Stimulated activated CD4-positive, alpha-beta T cell treated with anti-CD3 and anti-CD28 coated beads, Interleukin-15, amount 100 ng/mL, for 24 hours (primary cell): ENCODE measurements around the gene FAR2.

ENCODE experiments used
- DNase-seq: peaks from one replicate; pipeline ENCODE4 v3.0.0-alpha.2; 2020

FAR2 gene

DNA sequence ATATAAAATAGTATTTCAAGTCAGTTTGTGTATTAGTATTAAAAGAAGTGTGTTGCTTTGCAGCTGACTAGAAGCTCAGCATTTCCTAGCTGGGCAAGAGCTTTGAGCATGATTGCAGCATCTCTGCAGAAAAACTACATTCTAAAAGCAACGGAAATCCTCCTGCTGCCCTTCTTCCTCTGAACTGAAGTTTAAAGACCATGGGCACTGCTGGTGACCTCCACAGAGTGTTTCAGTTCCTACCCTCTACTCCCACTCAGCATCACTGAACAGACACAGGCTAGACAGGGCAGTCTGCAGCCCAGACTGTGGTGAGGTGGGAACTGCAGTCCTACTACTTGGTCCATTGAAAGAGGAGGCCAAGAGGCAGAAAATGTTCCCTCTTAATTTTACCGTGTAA is 59.0 kb downstream of the FAR2 start:
- DNase-seq = no peak

DNA sequence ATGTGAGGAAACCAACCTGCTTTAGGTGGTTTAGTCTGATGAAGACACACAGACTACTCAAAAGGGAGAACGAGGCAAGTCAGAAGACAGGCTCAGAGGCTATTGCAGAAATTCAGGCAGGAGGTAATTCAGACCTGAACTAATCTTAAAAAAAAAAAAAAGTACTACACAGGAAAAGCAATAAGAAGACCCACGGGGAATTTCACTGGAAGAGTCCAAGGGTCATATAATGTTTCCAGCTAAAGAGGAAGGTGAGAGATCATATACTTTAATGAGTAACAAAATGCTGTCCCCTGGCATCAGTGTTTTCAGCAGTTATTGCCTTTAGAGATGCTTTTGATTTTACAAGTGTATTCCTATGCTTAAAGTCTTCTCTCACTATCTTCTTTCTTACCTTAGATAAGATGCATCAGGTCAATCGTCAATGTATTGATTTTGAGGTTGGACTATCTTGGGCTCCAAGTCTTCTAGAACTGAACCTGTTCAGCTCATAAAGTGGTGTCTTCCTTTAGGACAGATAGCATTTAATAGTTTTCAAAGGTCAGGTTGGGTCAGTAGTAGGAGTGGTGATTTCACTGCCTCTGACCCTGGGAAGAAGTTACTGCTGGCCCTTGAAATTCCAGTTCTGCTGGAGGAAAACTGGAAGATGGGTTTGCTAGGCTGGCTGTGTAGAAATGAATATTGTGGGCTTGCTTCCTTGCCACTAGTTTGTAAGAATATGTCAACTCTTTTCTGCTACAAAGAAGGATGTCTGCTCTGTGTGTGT is 60.0 kb downstream of the FAR2 start:
- no peak for DNase-seq

DNA sequence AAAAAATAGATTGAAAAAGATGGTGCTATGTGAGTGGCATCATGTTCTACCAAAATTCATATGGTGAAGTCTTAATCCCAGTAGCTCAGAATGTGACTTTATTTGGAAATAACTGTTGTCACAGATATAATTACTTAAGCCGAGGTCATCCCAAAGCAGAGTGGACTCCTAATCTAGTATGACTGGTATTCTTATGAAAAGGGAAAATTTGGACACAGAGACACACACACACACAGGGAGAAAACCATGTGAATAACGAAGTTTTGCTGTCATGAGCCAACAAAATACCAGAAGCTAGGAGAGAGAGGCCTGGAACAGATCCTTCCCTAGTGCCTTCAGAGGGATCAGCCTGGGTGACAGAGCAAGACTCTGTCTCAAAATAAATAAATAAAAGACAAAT is 62.6 kb downstream of the FAR2 start:
- DNase-seq = no peak

GRCh38 chr12:29212682-29213403 is 63.8 kb downstream of the FAR2 start:
- DNase-seq = no peak

GRCh38 chr12:29216266-29216665 is 67.2 kb downstream of the FAR2 start:
- DNase-seq = no peak

- DNase-seq = no peak
Measured at GRCh38 chr12:29216797-29217575, 67.9 kb downstream of the FAR2 start.

GRCh38 chr12:29220632-29221336 is 71.7 kb downstream of the FAR2 start:
- DNase-seq = no peak

- DNase-seq = no peak
Measured at GRCh38 chr12:29222200-29222599, 73.1 kb downstream of the FAR2 start.

DNA sequence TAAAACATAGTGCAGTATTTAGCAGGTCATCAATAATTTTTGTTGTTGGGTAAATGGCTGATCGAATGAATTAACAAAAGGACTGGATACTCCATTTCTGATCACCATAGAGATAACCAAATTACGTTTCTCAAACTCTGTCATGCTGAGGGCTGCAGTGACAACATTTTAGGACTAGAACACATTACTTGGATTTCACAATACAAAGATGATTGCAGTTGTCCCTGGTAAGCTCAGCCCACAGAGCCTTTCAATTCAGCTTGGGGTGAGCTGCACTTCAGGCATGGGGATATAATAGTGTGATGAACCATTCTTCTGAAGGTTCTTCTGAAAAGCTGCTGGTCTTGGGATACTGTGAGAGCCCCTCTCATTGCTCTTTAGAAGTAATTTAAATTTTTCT is 74.3 kb downstream of the FAR2 start:
- DNase-seq = no peak

- DNase-seq = no peak
Measured at GRCh38 chr12:29223956-29224543, 75.0 kb downstream of the FAR2 start.

DNA sequence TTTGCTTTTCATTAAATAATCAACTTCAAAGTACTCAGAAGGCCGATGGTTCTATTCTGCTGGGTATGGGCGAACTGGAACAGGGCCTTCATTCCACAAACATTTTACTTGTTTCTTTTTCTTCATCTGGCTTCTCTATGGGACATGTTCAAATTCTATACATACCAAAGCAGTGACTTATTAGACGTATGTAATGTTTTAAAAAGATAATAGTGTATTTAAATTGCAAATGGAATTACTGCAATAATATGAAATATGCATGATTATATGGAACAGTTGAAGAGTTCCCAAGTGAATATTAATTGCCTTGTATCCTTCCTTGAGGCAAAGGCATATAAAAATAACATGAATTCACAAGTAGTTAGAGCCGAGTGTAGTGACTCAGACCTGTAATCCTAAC is 75.5 kb downstream of the FAR2 start:
- DNase-seq = no peak

GRCh38 chr12:29225834-29226233 is 76.8 kb downstream of the FAR2 start:
- no peak for DNase-seq

- DNase-seq = no peak
Measured at GRCh38 chr12:29226616-29227015, 77.5 kb downstream of the FAR2 start.

- DNase-seq = no peak
Measured at GRCh38 chr12:29228474-29229157, 79.5 kb downstream of the FAR2 start.

- DNase-seq = no peak
Measured at GRCh38 chr12:29229158-29229505, 80.1 kb downstream of the FAR2 start.

GRCh38 chr12:29229937-29230336 is 80.9 kb downstream of the FAR2 start:
- DNase-seq = no peak

- DNase-seq = no peak
Measured at GRCh38 chr12:29230800-29231560, 81.9 kb downstream of the FAR2 start.

GRCh38 chr12:29232086-29232485 is 83.0 kb downstream of the FAR2 start:
- DNase-seq = no peak

- no peak for DNase-seq
Measured at GRCh38 chr12:29234552-29234951, 85.5 kb downstream of the FAR2 start.

DNA sequence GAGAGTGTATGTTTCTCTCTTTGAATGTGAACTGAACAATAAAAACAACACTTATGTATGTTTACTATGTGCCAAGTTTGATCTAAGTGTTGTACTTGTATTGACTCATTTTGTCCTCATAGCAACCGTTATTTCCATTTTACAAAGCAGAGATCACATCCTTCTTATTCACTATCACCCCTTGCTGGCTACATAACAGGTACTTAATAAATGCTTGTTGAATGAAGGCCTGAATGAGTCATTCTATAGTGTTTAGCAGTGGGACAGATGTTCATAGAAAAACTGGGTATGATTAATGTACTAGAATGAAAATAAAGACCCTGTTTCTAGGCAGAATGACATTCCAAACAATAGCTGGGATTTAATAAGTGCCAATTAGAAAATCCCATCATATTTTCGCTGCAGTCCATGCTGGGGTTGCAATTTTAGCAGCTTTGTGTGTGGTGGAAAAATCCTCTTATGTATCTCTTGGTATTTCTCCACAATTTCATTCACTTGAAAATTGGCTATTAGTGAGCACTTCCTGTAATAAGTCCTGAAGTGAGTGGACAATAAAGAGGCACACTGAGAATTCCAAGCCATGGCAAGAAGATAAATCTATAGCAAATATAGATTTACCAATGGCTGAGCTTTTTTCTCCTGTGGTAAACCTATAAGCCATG is 86.0 kb downstream of the FAR2 start:
- DNase-seq = no peak

- no peak for DNase-seq
Measured at GRCh38 chr12:29238822-29239291, 89.8 kb downstream of the FAR2 start.
